Stimulated activated CD8-positive, alpha-beta memory T cell treated with anti-CD3 and anti-CD28 coated beads, Interleukin-7, amount 100 ng/mL, for 24 hours (primary cell): ENCODE results near the gene COLGALT1.
"Not testable (repeated sequence)": the region's sequence is repeated elsewhere in the genome, so short reads cannot be mapped to it uniquely, and the experiment has no call there.

Experiments
- DNase-seq: peaks from one replicate; pipeline ENCODE4 v3.0.0-alpha.2; 2020; ENCODE audit warnings: low read depth

The COLGALT1 gene

DNA sequence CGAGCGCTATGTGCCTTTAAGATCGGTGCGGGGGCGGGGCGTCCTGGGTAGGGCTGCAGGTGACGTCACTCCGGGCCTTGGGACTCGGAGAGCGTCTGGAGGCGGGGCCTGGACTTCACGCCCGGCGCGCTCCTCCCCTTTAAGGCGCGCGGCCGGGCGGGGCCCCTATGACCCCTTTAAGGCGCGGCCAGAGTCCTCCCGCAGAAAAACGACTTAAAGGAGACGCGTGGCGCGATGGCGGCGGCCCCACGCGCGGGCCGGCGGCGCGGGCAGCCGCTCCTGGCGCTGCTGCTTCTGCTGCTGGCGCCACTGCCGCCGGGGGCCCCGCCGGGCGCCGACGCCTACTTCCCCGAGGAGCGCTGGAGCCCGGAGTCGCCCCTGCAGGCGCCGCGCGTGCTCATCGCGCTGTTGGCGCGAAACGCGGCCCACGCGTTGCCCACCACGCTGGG, at the start of gene COLGALT1:
Gene COLGALT1, plus strand, starts transcription at position 170 of the 449 bp plus-strand sequence. Its CDS starts 65 bp downstream, at position 235.
- DNase-seq: peak; percentile 99

- DNase-seq: no peak
Observed at GRCh38 chr19:17506745-17507144, 48.7 kb upstream of the COLGALT1 start.

DNA sequence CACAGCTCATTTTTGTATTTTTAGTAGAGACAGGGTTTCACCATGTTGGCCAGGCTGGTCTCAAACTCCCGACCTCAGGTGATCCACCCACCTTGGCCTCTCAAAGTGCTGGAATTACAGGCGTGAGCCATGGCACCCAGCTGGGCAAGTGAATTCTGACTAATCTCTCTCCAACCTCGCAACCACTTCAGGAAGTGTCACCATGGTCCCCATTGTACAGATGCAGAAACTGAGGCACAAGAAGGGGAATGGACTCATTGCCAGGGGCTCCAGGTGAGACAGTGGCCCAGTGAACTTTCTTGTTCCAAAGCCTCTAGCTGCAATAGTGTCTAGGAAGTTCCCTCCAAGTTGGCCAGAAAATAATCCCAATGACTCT, 46.9 kb upstream of the COLGALT1 start:
- DNase-seq: not testable (repeated sequence)

DNA sequence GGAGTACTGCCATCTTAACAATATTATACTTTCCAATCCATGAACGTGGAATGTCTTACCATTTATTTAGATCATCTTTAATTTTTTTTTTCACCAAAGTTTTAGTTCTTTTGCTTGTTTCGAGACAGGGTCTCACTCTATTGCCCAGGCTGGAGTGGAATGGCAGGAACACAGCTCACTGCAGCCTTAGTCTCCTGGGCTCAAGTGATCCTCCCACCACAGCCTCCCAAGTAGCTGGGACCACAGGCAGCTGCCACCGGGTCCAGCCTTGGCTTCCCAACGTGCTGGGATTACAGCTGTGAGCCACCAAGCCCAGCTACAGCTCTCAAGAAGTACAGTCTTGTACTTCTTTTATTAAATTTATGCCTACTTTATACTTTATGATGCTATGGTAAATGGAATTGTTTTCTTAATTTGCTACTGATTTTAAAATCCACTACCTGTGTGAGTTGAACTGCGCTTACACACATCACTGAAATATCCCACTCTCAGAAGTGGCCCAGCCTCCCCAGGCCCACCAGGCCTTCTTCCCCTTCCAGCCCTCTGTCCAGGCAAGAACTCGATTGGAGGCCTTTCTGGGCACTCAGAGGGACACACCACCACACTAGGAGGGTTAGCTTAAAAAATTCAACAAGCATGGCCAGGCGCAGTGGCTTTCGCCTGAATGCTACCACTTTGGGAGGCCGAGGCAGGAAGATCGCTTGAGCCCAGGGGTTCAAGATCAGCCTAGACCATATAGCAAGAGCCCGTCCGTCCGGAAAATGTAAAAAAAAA, 45.0 kb upstream of the COLGALT1 start:
- no peak for DNase-seq

- peak; percentile 76 for DNase-seq
Observed at GRCh38 chr19:17511724-17512573, 43.5 kb upstream of the COLGALT1 start.

GRCh38 chr19:17512574-17512939, 42.9 kb upstream of the COLGALT1 start:
- no peak for DNase-seq

- no peak for DNase-seq
Observed at GRCh38 chr19:17515408-17516149, 39.9 kb upstream of the COLGALT1 start.

DNA sequence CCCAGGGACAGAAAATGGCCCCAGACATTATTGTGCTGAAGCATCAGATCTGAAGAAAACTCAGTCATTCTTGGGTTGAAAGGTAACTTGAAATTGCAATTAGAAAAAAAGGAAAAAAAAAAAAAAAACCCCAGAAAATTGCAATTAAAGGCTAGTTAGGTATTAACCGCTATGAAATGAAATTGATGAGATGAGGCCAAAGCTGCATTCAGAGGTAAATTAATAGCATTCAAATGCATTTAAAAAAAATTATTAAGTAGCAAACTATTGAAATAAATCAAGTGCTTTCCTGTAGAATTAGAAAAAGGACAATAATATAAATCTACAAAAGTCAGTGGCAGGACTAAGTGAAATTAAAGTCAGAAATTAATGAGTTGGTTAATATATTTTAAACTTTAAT, 37.6 kb upstream of the COLGALT1 start:
- no peak for DNase-seq

GRCh38 chr19:17518654-17519053, 36.8 kb upstream of the COLGALT1 start:
- DNase-seq: not testable (repeated sequence)

- no peak for DNase-seq
Observed at GRCh38 chr19:17519967-17520366, 35.5 kb upstream of the COLGALT1 start.

DNA sequence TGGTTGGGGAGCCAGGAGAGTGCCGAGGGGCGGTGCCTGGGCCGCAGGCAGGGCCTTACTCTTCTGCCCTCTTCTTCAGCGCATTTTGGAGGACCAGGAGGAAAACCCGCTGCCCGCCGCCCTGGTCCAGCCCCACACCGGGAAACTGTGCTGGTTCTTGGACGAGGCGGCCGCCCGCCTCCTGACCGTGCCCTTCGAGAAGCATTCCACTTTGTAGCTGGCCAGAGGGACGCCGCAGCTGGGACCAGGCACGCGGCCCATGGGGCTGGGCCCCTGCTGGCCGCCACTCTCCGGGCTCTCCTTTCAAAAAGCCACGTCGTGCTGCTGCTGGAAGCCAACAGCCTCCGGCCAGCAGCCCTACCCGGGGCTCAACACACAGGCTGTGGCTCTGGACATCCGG, 34.6 kb upstream of the COLGALT1 start:
- no peak for DNase-seq

- DNase-seq: peak; percentile 27
Observed at GRCh38 chr19:17522988-17523872, 32.2 kb upstream of the COLGALT1 start.

GRCh38 chr19:17524651-17525050, 30.8 kb upstream of the COLGALT1 start:
- no peak for DNase-seq

DNA sequence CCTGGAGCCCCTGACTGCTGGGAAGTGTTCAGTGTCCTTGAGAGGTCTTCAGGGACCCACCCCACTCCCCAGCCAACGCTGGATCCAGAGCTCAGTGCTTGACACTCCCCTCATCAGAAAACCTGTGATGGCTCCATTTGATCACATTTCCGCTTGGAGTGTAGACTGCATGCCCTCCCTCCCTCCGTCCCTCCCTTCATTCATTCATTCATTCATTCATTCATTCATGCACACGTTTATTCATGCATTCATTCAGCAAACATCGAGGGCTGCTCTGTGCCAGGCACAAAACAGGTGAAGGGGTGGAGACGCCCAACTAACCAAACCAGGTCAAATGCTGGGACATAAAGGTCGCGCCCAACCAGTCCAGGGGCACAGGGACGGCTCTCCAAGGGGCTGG, 30.3 kb upstream of the COLGALT1 start:
- DNase-seq: no peak

- DNase-seq: no peak
Observed at GRCh38 chr19:17526922-17527321, 28.5 kb upstream of the COLGALT1 start.

GRCh38 chr19:17527326-17527725, 28.1 kb upstream of the COLGALT1 start:
- DNase-seq: no peak

DNA sequence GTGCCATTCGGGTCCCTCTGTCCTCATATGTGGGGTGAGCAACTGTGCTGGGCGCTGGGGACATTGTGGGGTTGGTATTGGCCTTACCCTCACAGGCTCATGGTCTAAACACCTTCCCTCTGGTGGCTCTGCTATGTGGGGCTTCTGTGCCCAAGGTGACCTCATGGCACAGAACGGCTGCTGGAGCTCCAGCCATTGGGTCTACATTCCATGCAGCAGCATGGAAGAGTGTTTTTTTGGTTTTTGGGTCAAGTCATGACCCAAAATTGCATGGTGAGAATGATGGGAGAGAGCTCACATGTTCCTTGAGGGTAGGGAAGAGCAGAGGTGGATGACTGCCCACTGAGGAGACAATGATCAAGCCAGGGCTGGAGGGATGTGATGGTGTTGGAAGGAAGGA, 26.8 kb upstream of the COLGALT1 start:
- DNase-seq: no peak

DNA sequence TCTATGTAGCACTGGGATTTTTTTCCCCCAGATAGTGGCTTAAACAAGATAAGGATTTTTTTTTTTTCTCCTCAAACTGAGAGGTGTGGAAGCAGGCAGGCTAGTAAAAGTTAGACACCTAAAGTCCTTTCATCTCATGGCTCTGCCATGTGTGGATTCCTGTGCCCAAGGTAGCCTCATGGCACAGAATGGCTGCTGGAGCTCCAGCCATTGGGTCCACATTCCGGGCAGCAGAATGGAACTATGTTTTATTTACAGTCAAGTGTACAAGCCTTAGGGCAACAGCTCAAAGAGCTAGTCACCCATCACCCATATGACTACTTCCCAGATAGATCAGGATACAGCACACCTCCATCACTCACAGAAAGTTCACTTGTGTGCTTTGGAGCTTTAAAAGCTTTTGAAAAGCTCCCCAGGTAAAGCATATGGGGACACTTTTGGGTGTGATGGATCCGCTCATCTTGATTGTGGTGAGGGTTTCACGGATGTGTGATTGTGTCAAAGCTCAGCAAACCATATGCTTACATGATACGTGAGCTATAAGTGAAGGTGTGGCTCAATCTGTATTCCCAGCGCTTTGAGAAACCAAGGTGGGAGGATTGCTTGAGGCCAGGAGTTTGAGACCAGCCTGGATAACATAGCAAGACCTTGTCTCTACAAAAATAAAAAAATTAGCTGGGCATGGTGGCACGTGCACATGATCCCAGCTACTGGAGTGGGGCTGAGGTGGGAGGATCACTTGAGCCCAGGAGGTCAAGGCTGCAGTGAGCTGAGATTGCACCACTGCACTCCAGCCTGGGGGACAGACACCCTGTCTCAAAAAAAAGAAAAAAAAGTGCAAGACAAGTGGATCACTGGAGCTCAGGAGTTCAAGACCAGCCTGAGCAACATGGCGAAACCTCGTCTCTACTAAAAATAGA, 25.9 kb upstream of the COLGALT1 start:
- DNase-seq: no peak

- no peak for DNase-seq
Observed at GRCh38 chr19:17530586-17530985, 24.9 kb upstream of the COLGALT1 start.

- no peak for DNase-seq
Observed at GRCh38 chr19:17532116-17532515, 23.3 kb upstream of the COLGALT1 start.
